ENCODE results near the gene CCND1. TPM values are rescaled to one million over a fixed set of nuclear protein-coding genes. Genes with fewer than 3 reads are reported as not detected.
"Not testable (repeated sequence)": the region's sequence is repeated elsewhere in the genome, so short reads cannot be mapped to it uniquely, and the experiment has no call there.

CCND1 gene
- total RNA-seq, 1 donor from 2014 or later, result 14.0 TPM

GRCh38 chr11:69667619-69668604 lies 27.0 kb downstream of the CCND1 start:
- no peak for DNase-seq

- DNase-seq, result no peak
These were observed 28.5 kb downstream of the CCND1 start for GRCh38 chr11:69669486-69669885.

- DNase-seq, result peak; percentile 83
These were observed 29.3 kb downstream of the CCND1 start for GRCh38 chr11:69670158-69670845.

GRCh38 chr11:69671734-69672465 lies 30.9 kb downstream of the CCND1 start:
- no peak for DNase-seq

- no peak for DNase-seq
These were observed 33.4 kb downstream of the CCND1 start for GRCh38 chr11:69674267-69674885.

- DNase-seq, result peak; percentile 91
These were observed 34.1 kb downstream of the CCND1 start, which contains the start of gene LTO1 for GRCh38 chr11:69674886-69675714. LTO1 (minus strand) TSS chr11:69675353; CDS start chr11:69675239, 114 bp downstream.

- no peak for DNase-seq
These were observed 36.8 kb downstream of the CCND1 start for GRCh38 chr11:69677749-69678148.

GRCh38 chr11:69680688-69681087 lies 39.7 kb downstream of the CCND1 start:
- no peak for DNase-seq

- DNase-seq, result no peak
These were observed 41.3 kb downstream of the CCND1 start for GRCh38 chr11:69682221-69682620.

GRCh38 chr11:69682681-69683326 lies 41.8 kb downstream of the CCND1 start:
- DNase-seq, result no peak

GRCh38 chr11:69683764-69684333 lies 42.9 kb downstream of the CCND1 start:
- DNase-seq, result no peak

- DNase-seq, result no peak
These were observed 43.7 kb downstream of the CCND1 start for GRCh38 chr11:69684651-69685050.

GRCh38 chr11:69685348-69685747 lies 44.4 kb downstream of the CCND1 start:
- DNase-seq, result no peak

- no peak for DNase-seq
These were observed 45.5 kb downstream of the CCND1 start for GRCh38 chr11:69686452-69686851.

GRCh38 chr11:69686856-69687255 lies 45.9 kb downstream of the CCND1 start:
- no peak for DNase-seq

GRCh38 chr11:69687969-69688771 lies 47.2 kb downstream of the CCND1 start:
- not testable (repeated sequence) for DNase-seq

- DNase-seq, result no peak
These were observed 48.7 kb downstream of the CCND1 start for GRCh38 chr11:69689484-69690319.

GRCh38 chr11:69691463-69691862 lies 50.5 kb downstream of the CCND1 start:
- DNase-seq, result no peak

Data from occipital lobe (tissue), 2 donors.